Measurements from ENCODE around the gene PADI2.

DNA sequence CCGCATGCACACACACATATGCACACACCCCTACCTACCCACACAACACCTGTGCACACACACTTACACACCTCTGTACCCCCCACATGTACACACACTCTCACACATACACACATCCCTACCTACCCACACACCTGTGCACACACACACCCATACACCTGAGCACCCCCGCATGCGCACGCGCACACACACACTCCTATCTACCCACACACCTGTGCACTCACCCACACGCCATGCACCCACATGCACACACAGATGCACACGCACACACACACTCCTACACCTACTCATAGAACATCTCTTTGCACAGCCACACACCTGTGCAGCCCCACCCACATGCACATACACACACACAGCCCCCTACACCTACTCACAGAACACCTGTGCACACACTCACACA lies 15.5 kb upstream of the PADI2 start:
- TF ChIP-seq POLR2A (IDR thresholded peaks at IDR 0.05; ENCODE audit: low read depth, low read length): no peak
- TF ChIP-seq, protein P1, sequence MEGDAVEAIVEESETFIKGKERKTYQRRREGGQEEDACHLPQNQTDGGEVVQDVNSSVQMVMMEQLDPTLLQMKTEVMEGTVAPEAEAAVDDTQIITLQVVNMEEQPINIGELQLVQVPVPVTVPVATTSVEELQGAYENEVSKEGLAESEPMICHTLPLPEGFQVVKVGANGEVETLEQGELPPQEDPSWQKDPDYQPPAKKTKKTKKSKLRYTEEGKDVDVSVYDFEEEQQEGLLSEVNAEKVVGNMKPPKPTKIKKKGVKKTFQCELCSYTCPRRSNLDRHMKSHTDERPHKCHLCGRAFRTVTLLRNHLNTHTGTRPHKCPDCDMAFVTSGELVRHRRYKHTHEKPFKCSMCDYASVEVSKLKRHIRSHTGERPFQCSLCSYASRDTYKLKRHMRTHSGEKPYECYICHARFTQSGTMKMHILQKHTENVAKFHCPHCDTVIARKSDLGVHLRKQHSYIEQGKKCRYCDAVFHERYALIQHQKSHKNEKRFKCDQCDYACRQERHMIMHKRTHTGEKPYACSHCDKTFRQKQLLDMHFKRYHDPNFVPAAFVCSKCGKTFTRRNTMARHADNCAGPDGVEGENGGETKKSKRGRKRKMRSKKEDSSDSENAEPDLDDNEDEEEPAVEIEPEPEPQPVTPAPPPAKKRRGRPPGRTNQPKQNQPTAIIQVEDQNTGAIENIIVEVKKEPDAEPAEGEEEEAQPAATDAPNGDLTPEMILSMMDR (IDR thresholded peaks at IDR 0.05; ENCODE audit: extremely low read depth in 1 of 2, insufficient read depth in 1 of 2, low read depth in 1 of 2, low read length in 2 of 2): no peak
- TF ChIP-seq MYC (IDR thresholded peaks at IDR 0.05; ENCODE audit: low read depth, low read length): no peak
- TF ChIP-seq EZH2 (IDR thresholded peaks at IDR 0.05; ENCODE audit: borderline replicate concordance, low read depth, low read length, severe bottlenecking): no peak
- TF ChIP-seq POLR2AphosphoS5 (IDR thresholded peaks at IDR 0.05; ENCODE audit: insufficient read depth, low read depth, low read length): no peak
- no peak for TF ChIP-seq JUN (IDR thresholded peaks at IDR 0.05; ENCODE audit: borderline replicate concordance, insufficient read depth, insufficient read length, low read depth)
- TF ChIP-seq MAX (IDR thresholded peaks at IDR 0.05; ENCODE audit: insufficient read depth, insufficient read length): no peak
- TF ChIP-seq FOS (IDR thresholded peaks at IDR 0.05; ENCODE audit: borderline replicate concordance, insufficient read depth, low read length): no peak
- no peak for TF ChIP-seq GATA2 (IDR thresholded peaks at IDR 0.05; ENCODE audit: insufficient read depth, insufficient read length, low read depth, low read length)
